ENCODE results near the gene SGIP1. TPM values are rescaled to one million over a fixed set of nuclear protein-coding genes. Genes with fewer than 3 reads are reported as not detected.
"Not testable (repeated sequence)": the region's sequence is repeated elsewhere in the genome, so short reads cannot be mapped to it uniquely, and the experiment has no call there.

Gene SGIP1
- total RNA-seq, 1 donor from 2014 or later = 2.9 TPM

DNA sequence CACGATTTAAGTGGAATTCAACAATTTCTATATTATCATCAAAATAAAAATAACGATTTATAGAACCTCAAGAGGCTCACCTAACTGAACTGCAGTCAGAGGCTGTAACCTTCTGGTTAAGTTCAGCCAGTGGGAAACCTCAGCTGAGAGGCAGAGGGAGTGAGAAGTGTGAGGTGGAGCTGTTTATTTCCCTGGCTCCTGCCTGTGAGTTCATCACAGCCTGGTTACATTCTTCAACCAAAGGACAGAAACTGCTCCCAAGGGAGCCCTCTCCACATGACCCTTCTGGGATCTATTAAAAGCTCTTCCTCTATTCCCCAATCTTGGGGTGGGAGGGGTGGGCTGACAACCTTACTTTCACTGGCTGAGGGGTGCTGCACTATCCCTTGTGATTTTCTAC is 240.5 kb downstream of the SGIP1 start:
- ATAC-seq (no peak), DNase-seq (no peak)
- intact Hi-C loops (cut with micrococcal nuclease) = no loop called here

DNA sequence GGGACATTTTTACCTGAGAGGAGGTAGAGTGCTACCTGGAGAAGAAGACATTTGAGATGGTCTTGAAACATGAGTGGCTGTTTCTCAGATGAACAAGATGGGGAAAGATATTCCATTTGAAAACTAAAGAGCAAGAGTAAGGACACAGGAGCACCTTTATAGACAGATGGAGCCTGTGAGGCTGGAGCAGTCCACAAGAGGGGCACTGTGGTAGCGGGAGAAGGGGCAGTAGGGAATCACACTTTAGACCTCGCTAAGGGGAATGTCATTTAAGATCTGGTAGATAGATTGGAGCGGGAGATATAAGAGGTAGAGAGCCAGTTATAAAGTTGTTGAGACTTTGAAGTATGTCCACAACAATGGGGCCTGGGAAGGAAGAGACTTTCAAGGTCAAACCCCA is 241.7 kb downstream of the SGIP1 start:
- ATAC-seq (no peak), DNase-seq (no peak)
- intact Hi-C loops (cut with micrococcal nuclease) = no loop called here

DNA sequence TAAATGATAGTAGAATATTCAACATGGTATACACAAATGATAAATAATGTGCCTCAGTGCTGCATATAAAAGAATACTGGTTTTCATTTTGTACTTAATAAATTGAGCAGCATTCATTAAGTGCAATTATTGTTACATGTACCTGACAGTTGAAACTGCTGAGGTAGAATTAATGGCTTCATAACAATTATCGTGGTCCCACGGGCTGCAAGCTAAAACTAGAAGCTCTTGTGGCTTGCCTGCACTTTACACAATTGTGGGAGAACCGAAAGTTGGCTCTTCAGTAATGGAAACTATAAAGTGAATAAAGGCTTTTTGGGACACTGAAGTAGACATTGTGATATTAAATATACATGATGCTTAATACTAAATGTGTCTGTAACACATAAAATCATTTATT is 243.9 kb downstream of the SGIP1 start:
- no peak for DNase-seq
- no peak for ATAC-seq
- intact Hi-C loops (cut with micrococcal nuclease) = no loop called here

DNA sequence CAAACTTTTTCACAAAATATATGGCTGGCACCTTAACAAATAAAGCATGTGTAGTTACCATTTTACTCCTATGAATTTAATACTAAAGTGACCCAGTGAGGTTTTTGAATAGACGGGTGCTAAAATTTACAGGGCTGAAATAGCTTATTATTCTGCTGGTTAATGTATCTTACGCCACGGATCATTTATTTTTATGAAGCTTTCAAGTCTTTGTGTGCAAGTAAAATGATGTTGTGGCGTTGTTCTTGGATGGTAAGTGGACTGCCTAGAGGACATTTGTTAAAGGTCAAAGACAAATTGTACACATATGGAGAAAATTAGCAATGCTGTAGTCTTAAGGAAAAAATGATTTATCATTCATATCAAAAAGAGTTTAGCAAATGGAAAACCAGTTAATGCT is 244.3 kb downstream of the SGIP1 start:
- DNase-seq (no peak), ATAC-seq (no peak)
- intact Hi-C loops (cut with micrococcal nuclease) = no loop called here

DNA sequence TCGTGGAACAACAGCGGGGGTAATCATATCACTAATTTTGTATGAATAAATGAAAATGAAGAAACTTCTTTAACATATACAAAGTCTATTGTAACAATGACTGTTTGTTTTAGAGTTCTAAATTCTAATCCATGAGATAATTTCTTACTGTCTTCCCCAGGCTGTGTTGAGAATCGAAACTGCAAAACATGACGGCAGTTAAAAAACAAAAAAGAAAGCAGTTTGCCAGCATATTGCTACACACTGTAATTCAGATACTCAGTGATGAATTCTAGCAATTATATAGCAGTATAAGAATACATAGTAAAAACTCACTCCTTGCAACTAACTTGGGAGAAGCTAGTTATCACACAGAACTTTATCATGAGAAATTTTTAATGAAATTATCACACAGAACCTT is 245.0 kb downstream of the SGIP1 start:
- intact Hi-C loops (cut with micrococcal nuclease) = no loop called here
- DNase-seq (no peak), ATAC-seq (no peak)

DNA sequence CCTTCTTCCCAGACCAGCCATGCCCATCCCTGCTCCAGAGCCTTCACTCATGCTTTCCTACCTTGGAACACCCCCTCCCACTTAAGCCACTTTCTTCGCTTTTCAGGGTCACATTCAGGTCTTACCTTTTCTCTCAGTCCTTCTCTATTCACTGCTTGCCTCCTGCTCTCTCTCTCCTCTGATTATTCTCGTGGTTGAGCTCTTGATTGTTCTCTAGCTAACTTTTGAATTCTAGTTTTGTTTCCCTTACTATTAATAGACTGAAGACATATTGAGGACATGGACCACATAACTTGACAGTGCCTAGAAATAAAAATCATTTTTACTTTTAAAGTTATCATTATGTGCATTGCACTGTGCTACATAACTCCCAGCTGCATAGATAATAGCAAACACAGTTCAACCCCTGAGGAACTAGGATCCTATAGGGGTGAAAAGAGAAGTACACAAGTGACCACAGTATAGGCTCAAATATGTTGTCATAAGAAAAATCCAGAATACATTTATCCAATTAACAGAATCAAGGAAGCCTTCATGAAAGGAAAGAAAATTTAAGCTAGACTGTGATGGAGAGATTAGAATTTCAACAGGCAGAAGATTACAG is 245.6 kb downstream of the SGIP1 start:
- DNase-seq (no peak), ATAC-seq (no peak)
- intact Hi-C loops (cut with micrococcal nuclease) = no loop called here

DNA sequence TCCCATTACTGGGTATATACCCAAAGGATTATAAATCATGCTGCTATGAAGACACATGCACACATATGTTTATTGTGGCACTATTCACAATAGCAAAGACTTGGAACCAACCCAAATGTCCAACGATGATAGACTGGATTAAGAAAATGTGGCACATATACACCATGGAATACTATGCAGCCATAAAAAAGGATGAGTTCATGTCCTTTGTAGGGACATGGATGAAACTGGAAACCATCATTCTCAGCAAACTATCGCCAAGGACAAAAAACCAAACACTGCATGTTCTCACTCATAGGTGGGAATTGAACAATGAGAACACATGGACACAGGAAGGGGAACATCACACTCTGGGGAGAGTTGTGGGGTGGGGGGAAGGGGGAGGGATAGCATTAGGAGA is 251.8 kb downstream of the SGIP1 start:
- intact Hi-C loops (cut with micrococcal nuclease); DNase-seq; ATAC-seq: not testable (repeated sequence)

DNA sequence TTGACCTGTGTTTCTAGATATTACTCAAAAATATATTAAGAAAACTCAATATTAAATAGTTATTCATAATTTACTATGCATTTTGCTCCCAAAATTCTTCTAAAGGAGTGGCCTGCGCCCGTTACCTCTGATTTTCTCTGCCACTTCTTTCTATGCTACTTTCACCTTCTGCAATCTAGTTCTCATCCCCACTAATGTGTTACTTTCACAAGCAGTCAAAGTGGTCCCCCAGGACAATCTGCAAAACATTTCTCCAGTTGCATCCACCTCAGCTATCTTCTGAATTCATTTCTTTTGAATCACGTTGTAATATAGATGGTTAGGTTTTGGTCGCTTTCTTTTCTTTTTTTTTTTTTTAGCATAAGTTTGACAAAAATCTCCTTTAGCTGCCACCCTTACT is 253.7 kb downstream of the SGIP1 start:
- intact Hi-C loops (cut with micrococcal nuclease) = no loop called here
- no peak for DNase-seq
- no peak for ATAC-seq

DNA sequence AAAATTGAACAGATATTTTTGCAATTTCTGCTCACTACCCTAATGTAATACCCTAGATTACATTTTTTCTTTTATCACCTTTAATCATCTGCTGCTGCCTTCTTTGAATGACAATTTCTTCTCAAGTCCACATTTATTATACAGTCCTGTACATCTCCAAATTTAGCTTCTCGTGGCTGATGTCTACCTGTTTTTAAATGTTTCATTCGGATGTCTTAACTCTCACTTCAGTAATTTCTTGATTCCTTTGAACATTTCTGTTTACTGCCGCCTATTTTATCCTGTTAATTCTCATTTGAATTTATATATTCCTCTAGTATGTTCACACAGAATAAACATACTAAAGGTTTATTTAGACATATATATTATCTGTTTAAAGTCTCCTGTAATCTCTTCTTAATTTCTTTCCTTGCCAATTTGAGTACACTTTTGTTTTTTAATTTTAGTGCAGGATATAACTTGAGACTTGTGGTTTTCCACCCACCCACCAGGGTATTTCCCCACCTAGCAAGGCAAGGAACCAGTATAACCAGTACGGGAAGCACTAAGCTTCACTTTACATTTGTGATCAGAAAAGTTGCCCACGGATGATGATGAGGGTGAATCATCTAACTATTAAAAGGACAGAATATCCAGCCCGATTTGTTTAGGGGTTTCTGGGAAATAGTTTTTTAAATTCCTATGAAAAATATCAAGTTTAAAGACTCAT is 254.4 kb downstream of the SGIP1 start:
- ATAC-seq (no peak), DNase-seq (no peak)
- intact Hi-C loops (cut with micrococcal nuclease) = no loop called here

DNA sequence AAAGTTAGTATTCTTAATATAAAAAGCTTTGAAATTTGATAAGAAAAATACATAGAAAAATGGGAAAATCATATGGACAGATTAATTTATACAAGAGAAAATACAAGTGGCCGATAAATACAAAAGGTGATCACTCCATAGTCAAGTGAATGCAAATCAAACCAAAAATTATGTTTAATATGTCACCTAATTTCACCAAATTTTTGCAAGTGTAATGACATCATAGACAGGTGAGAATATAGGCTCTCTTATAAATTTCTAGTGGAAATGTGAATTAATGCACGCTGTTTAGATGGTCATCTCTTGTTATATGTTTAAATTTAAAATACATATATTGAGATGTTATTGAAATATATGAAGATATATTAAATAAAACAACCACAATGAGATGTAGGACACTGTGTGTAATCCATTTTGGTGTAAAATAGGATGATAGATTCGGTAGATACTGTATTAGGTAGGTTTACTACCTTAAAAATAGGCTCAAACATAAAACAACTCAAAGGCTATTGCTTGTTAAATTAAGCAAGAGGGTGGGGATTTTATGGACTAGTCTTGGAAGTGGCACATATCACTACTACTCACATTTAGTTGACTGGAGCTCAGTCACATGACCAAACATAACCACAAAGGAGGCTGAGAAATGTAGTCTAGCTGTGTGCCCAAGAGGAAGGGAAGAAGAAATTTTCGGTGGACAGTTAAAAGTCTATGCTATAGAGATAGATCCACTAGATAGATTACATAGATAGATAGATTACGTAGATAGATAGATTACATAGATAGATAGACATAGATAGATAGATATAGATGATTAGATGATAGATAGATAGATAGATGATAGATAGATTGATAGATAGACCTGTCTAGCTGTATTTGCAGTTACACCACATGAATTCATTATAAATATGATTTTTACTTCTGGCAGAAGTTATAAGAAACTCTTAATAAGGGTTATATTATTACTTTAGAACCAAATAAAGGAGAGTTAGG is 258.0 kb downstream of the SGIP1 start:
- intact Hi-C loops (cut with micrococcal nuclease) = no loop called here
- ATAC-seq = no peak
- no peak for DNase-seq

DNA sequence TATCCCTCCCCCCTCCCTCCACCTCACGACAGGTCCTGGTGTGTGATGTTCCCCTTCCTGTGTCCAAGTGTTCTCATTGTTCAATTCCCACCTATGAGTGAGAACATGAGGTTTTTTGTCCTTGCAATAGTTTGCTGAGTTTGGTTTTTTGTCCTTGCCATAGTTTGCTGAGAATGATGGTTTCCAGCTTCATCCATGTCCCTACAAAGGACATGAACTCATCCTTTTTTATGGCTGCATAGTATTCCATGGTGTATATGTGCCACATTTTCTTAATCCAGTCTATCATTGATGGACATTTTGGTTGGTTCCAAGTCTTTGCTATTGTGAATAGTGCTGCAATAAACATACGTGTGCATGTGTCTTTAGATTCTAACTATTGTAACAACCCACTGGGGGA is 261.9 kb downstream of the SGIP1 start:
- intact Hi-C loops (cut with micrococcal nuclease); ATAC-seq: not testable (repeated sequence)

More for the DNA sequence above, 261.9 kb downstream of the SGIP1 start:
- DNase-seq = not testable (repeated sequence)

Small RNAs within 50 kb of the gene (microRNA-seq; reads per million reads assigned to microRNA genes)
- 2.9 reads per million for gene MIR3117 (ENCODE audit: borderline number of aligned reads)

Other genes starting within 250 kb of the SGIP1 start
- 2.2 TPM for gene DYNLT5, start 218.3 kb downstream of the SGIP1 start, total RNA-seq

Data from left ventricle myocardium superior (tissue), 1 donor.